Mammary epithelial cell (primary cell): ENCODE data around the gene MIS12.

Experiments used
- EZH2 ChIP-seq: IDR thresholded peaks from 2 replicates; pipeline ENCODE4 v1.6.1; 2012; ENCODE audit warnings: low read length, inconsistent platforms, borderline replicate concordance
- TF ChIP-seq, protein P1 (sequence below), 2 donors: IDR thresholded peaks in 1 of 2; conservative IDR thresholded peaks in 1 of 2; 2 replicates each; pipeline ENCODE4 v1.5.1; 2011 to 2012; ENCODE audit warnings: inconsistent platforms in 2 of 2, low read length in 2 of 2, mild to moderate bottlenecking in 2 of 2, control low read depth in 1 of 2, low read depth in 1 of 2; ENCODE audit not compliant: insufficient read depth in 1 of 2; ENCODE audit errors: extremely low read depth in 1 of 2

GRCh38 chr17:5438716-5439445, 47.5 kb upstream of the MIS12 start, which contains the start of gene C1QBP:
- TF ChIP-seq, protein P1, sequence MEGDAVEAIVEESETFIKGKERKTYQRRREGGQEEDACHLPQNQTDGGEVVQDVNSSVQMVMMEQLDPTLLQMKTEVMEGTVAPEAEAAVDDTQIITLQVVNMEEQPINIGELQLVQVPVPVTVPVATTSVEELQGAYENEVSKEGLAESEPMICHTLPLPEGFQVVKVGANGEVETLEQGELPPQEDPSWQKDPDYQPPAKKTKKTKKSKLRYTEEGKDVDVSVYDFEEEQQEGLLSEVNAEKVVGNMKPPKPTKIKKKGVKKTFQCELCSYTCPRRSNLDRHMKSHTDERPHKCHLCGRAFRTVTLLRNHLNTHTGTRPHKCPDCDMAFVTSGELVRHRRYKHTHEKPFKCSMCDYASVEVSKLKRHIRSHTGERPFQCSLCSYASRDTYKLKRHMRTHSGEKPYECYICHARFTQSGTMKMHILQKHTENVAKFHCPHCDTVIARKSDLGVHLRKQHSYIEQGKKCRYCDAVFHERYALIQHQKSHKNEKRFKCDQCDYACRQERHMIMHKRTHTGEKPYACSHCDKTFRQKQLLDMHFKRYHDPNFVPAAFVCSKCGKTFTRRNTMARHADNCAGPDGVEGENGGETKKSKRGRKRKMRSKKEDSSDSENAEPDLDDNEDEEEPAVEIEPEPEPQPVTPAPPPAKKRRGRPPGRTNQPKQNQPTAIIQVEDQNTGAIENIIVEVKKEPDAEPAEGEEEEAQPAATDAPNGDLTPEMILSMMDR (conservative IDR thresholded peaks at IDR 0.05 in 1 of 2, IDR thresholded peaks at IDR 0.05 in 1 of 2; ENCODE audit: extremely low read depth in 1 of 2, insufficient read depth in 1 of 2, low read depth in 1 of 2, low read length in 2 of 2): peak; percentile 86 to 98
- TF ChIP-seq EZH2: no peak
